Liver (tissue), 9 donors: ENCODE measurements around the gene PGGHG. TPM values are rescaled to one million over a fixed set of nuclear protein-coding genes. Genes with fewer than 3 reads are reported as not detected.

Experiments used
- DNase-seq: peaks from one replicate; pipeline ENCODE4 v3.0.0-alpha.2; 2017; ENCODE audit warnings: low spot score
- H3K27ac ChIP-seq, 2 donors: one replicate each; pipeline ENCODE4 v1.7.0; 2013; ENCODE audit warnings: inconsistent platforms in 2 of 2, low read length in 2 of 2, control low read depth in 1 of 2, low read depth in 1 of 2, mild to moderate bottlenecking in 1 of 2
- H3K27me3 ChIP-seq, 4 donors: one replicate each; pipeline versions ENCODE4 v1.6.1 to v1.7.0; 2013; ENCODE audit warnings: low read length in 3 of 4, inconsistent platforms in 1 of 4, mild to moderate bottlenecking in 1 of 4, moderate library complexity in 1 of 4; ENCODE audit not compliant: control insufficient read depth in 4 of 4, insufficient read depth in 4 of 4
- H3K36me3 ChIP-seq, 4 donors: one replicate each; pipeline versions ENCODE4 v1.6.1 to v1.7.0; 2013; ENCODE audit warnings: low read length in 3 of 4, mild to moderate bottlenecking in 3 of 4, low read depth in 1 of 4, moderate library complexity in 1 of 4; ENCODE audit not compliant: control insufficient read depth in 4 of 4, insufficient read depth in 3 of 4
- H3K4me1 ChIP-seq, 4 donors: one replicate each; pipeline versions ENCODE4 v1.6.1 to v1.7.0; 2013; ENCODE audit warnings: low read length in 3 of 4, mild to moderate bottlenecking in 3 of 4, moderate library complexity in 1 of 4; ENCODE audit not compliant: control insufficient read depth in 4 of 4, insufficient read depth in 4 of 4
- H3K4me3 ChIP-seq, 3 donors: one replicate each; pipeline versions ENCODE4 v1.6.1 to v1.7.0; 2013; ENCODE audit warnings: low read length in 3 of 3, control low read depth in 1 of 3, low read depth in 1 of 3, mild to moderate bottlenecking in 1 of 3
- H3K9ac ChIP-seq, 2 donors: one replicate each; pipeline ENCODE4 v1.7.0; 2013; ENCODE audit warnings: low read length in 2 of 2, mild to moderate bottlenecking in 2 of 2, moderate library complexity in 2 of 2, control low read depth in 1 of 2, low read depth in 1 of 2
- H3K9me3 ChIP-seq, 4 donors: one replicate each; pipeline versions ENCODE4 v1.6.1 to v1.7.0; 2013; ENCODE audit warnings: low read length in 3 of 4; ENCODE audit not compliant: control insufficient read depth in 4 of 4
- CTCF ChIP-seq: fragments of 150-350 bp; IDR thresholded peaks from 2 replicates; pipeline ENCODE4 v1.5.1; 2017; ENCODE audit warnings: improper control_type of control experiment, low read depth, low read length; ENCODE audit not compliant: missing input control
- EGR1 ChIP-seq, 2 donors: IDR thresholded peaks; 2 replicates each; pipeline ENCODE4 v1.6.1; 2016 to 2018; ENCODE audit warnings: antibody characterized with exemption in 2 of 2, low read depth in 2 of 2
- FOXA1 ChIP-seq: IDR thresholded peaks from 2 replicates; pipeline ENCODE4 v1.6.1; 2016; ENCODE audit warnings: antibody characterized with exemption
- FOXA2 ChIP-seq: IDR thresholded peaks from 2 replicates; pipeline ENCODE4 v1.6.1; 2016; ENCODE audit warnings: antibody characterized with exemption
- GABPA ChIP-seq, 2 donors: IDR thresholded peaks in 1 of 2; conservative IDR thresholded peaks in 1 of 2; 2 replicates each; pipeline ENCODE4 v1.6.1; 2016; ENCODE audit warnings: antibody characterized with exemption in 2 of 2, mild to moderate bottlenecking in 1 of 2, moderate library complexity in 1 of 2
- HNF4G ChIP-seq: IDR thresholded peaks from 2 replicates; pipeline ENCODE4 v1.6.1; 2016; ENCODE audit warnings: antibody characterized with exemption
- JUND ChIP-seq, 2 donors: IDR thresholded peaks; 2 replicates each; pipeline ENCODE4 v1.6.1; 2016; ENCODE audit warnings: antibody characterized with exemption in 2 of 2
- MAX ChIP-seq: IDR thresholded peaks from 2 replicates; pipeline ENCODE4 v1.6.1; 2016; ENCODE audit warnings: antibody characterized with exemption
- NR2F2 ChIP-seq: IDR thresholded peaks from 2 replicates; pipeline ENCODE4 v1.6.1; 2016; ENCODE audit warnings: antibody characterized with exemption
- RAD21 ChIP-seq, 2 donors: IDR thresholded peaks; 2 replicates each; pipeline ENCODE4 v1.6.1; 2016; ENCODE audit warnings: antibody characterized with exemption in 2 of 2, mild to moderate bottlenecking in 2 of 2
- RXRA ChIP-seq, 2 donors: IDR thresholded peaks; 2 replicates each; pipeline ENCODE4 v1.6.1; 2017 to 2018; ENCODE audit warnings: antibody characterized with exemption in 2 of 2, mild to moderate bottlenecking in 1 of 2
- TAF1 ChIP-seq: conservative IDR thresholded peaks from 2 replicates; pipeline ENCODE4 v1.6.1; 2016; ENCODE audit warnings: antibody characterized with exemption, mild to moderate bottlenecking
- YY1 ChIP-seq: IDR thresholded peaks from 2 replicates; pipeline ENCODE4 v1.6.1; 2016; ENCODE audit warnings: antibody characterized with exemption, mild to moderate bottlenecking
- ZBTB33 ChIP-seq: IDR thresholded peaks from 2 replicates; pipeline ENCODE4 v1.6.1; 2016; ENCODE audit warnings: antibody characterized with exemption
- WGBS: extraction: QIAGEN DNeasy Blood & Tissue Kit; methylation state at CpG from one replicate; pipeline ENCODE4 v1.1.7; 2013; 5-methylcytosine and 5-hydroxymethylcytosine counted together
- polyA plus RNA-seq, 2 donors: library from polyadenylated mRNA; stranded (reverse) in 1 of 2; unstranded in 1 of 2; fragments of 200-250 nt in 1 of 2; fragments of >200 nt in 1 of 2; fragmentation: Nextera tagmentation in 1 of 2; extraction: Ambion mirVana in 1 of 2; gene quantifications; one replicate each; pipeline versions ENCODE4 v1.2.1 to v1.2.3, GENCODE V29; 2013 to 2015
- total RNA-seq, 2 donors: library from RNA; depleted of rRNA; stranded (reverse); fragments of >200 nt; gene quantifications; one replicate each; pipeline ENCODE4 v1.2.3, GENCODE V29; 2014
- TF ChIP-seq, protein P1 (sequence below): IDR thresholded peaks from 2 replicates; pipeline ENCODE4 v1.6.1; 2016; ENCODE audit warnings: antibody characterized with exemption, mild to moderate bottlenecking
- TF ChIP-seq, protein P2 (sequence below): IDR thresholded peaks from 2 replicates; pipeline ENCODE4 v1.6.1; 2016; ENCODE audit warnings: antibody characterized with exemption
- donor health status: healthy.
- donor health status: healthy.
- donor health status: healthy.
- donor health status: healthy.
- donor health status: healthy.

Gene PGGHG
- total and polyA plus RNA-seq, 4 donors = 1.3 to 11.4 (median 7.5) TPM

DNA sequence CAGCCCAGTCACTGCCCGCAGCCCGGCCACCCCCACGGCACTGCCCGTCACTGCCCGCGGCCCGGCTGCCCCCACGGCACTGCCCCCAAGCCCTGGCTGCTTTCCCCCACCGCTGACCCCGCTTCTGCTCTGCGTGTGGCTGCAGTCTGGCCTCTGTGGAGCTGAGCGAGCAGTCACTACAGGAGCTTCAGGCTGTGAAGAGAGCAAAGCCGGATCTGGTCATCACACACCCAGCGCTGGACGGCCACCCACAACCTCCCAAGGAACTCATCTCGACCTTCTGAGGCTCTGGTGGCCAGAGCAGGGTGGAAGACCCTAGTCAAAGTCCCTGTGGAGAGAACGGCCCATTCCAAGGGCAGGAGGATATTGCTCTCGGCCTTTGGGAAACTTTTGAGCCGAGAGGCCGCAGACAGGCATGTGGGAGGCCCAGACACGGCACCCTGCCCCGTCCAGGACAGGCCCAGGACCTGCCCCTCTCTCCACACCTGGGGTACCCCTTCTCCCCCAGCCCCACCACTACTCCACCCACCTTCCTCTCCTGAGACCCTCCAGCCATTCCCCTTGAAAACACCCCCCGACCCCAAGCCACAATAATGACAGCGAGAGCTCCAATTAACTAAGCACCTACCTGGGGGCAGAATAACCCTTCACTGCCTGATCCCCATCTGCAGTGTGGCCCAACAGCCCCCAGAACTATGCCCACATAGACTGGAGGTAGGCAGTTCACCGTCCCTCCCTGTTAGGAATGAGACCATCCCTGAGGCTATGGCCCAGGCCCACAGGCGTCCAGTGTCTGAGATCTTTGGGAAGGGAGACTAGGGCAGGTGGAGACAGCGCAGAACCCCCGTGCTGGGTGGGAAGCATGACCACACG lies 3.7 kb upstream of the PGGHG start (continued):
- TF ChIP-seq, protein P1, sequence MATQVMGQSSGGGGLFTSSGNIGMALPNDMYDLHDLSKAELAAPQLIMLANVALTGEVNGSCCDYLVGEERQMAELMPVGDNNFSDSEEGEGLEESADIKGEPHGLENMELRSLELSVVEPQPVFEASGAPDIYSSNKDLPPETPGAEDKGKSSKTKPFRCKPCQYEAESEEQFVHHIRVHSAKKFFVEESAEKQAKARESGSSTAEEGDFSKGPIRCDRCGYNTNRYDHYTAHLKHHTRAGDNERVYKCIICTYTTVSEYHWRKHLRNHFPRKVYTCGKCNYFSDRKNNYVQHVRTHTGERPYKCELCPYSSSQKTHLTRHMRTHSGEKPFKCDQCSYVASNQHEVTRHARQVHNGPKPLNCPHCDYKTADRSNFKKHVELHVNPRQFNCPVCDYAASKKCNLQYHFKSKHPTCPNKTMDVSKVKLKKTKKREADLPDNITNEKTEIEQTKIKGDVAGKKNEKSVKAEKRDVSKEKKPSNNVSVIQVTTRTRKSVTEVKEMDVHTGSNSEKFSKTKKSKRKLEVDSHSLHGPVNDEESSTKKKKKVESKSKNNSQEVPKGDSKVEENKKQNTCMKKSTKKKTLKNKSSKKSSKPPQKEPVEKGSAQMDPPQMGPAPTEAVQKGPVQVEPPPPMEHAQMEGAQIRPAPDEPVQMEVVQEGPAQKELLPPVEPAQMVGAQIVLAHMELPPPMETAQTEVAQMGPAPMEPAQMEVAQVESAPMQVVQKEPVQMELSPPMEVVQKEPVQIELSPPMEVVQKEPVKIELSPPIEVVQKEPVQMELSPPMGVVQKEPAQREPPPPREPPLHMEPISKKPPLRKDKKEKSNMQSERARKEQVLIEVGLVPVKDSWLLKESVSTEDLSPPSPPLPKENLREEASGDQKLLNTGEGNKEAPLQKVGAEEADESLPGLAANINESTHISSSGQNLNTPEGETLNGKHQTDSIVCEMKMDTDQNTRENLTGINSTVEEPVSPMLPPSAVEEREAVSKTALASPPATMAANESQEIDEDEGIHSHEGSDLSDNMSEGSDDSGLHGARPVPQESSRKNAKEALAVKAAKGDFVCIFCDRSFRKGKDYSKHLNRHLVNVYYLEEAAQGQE = no peak
- TF ChIP-seq JUND (IDR thresholded peaks at IDR 0.05) (no peak), FOXA1 (no peak), MAX (no peak)
- TF ChIP-seq, protein P2, sequence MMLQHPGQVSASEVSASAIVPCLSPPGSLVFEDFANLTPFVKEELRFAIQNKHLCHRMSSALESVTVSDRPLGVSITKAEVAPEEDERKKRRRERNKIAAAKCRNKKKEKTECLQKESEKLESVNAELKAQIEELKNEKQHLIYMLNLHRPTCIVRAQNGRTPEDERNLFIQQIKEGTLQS = no peak

DNA sequence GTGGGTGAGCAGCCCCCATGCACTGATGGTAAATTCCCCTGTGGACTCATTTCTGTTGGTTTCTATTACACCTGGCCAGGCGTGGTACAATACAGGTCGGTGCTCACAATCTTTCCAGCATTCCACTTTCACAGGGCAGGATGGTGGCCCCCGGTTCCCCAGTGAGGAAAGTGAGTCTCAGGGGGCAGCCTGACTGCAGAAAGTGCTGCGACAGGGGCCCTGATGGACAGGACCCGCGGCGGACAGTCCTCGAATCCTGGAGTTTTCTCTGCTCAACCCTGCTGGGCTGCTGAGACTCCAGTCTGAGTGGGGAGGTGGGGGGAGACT lies 3.1 kb upstream of the PGGHG start:
- Histone ChIP-seq H3K4me1 (peaks cover 5 to 32% (median 20%) of the 10 kb centered on the region in 4 donors), H3K4me3 (no peak overlapping the region), H3K9me3 (no peaks in the 10 kb centered on the region), H3K36me3 (no peaks in the 10 kb centered on the region), H3K27ac (no peak overlapping the region), H3K9ac (no peak overlapping the region), H3K27me3 (no peaks in the 10 kb centered on the region)
- no peak for DNase-seq
- WGBS = 90% methylated on average over 8 of the region's 8 CpGs
- no peak for TF ChIP-seq YY1
- no peak for TF ChIP-seq RXRA (IDR thresholded peaks at IDR 0.05)
- TF ChIP-seq, protein P2 = no peak
- no peak for TF ChIP-seq GABPA (IDR thresholded peaks at IDR 0.05 in 1 of 2, conservative IDR thresholded peaks at IDR 0.05 in 1 of 2)
- no peak for TF ChIP-seq FOXA1
- no peak for TF ChIP-seq EGR1 (IDR thresholded peaks at IDR 0.05; ENCODE audit: low read depth in 2 of 2)
- TF ChIP-seq, protein P1 = no peak
- no peak for TF ChIP-seq RAD21 (IDR thresholded peaks at IDR 0.05)
- TF ChIP-seq JUND (IDR thresholded peaks at IDR 0.05) = no peak
- TF ChIP-seq CTCF = no peak
- no peak for TF ChIP-seq FOXA2
- no peak for TF ChIP-seq TAF1
- TF ChIP-seq ZBTB33 = no peak
- TF ChIP-seq HNF4G = no peak
- TF ChIP-seq MAX = no peak
- TF ChIP-seq NR2F2 = no peak
